Spleen (tissue), 7 donors: ENCODE measurements around the gene DACT3.

Experiments used
- POLR2A ChIP-seq, 3 donors: fragments of 450-650 bp; IDR thresholded peaks; one replicate each; pipeline ENCODE4 v1.5.1; 2017; ENCODE audit warnings: antibody characterized with exemption in 3 of 3, mild to moderate bottlenecking in 1 of 3
- TF ChIP-seq, protein P1 (sequence below), 11 experiments: fragments of 200-600 bp in 7 of 11; fragments of 450-650 bp in 4 of 11; sonication (generic) in 4 of 11; IDR thresholded peaks in 8 of 11; conservative IDR thresholded peaks in 3 of 11; 1 replicate in 7 of 11; 2 replicates in 4 of 11; pipeline versions ENCODE4 v1.4.0 to v1.8.0; 2016 to 2021; ENCODE audit warnings: antibody characterized with exemption in 11 of 11, inconsistent platforms in 4 of 11, mild to moderate bottlenecking in 1 of 11
- donor health status: DM: no; HTN: no; CAD: no; lungs with moderate emphysema.
- donor health status: DM: no; HTN: no; CAD: no.
- donor health status: DM: no; HTN: no; CAD: no.

DNA sequence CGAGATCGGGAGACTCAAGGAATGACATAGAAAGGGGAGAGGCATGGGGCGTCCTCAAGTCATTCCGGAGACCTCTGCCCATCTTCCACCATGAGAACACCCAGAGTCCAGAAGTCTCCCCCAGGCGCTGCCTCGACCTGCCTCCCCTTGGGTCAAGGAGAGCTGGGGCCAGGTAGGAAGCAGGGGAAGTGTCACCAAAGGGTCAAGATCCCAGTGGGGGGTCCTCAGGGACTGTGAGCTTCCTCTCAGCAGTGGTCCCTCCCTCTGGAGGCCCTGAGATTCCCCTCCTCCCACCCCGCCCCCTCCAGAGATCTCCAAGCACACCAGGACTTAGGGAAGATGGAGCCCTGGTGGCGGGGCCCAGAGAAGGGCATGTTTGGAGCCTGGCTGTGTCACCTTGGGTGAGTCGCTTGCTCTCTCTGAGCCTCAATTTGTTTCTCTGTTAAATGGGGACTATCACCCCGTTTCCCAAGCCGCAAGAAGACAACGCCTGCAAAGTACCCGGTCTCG, 919 bp downstream of the DACT3 start:
- TF ChIP-seq, protein P1, sequence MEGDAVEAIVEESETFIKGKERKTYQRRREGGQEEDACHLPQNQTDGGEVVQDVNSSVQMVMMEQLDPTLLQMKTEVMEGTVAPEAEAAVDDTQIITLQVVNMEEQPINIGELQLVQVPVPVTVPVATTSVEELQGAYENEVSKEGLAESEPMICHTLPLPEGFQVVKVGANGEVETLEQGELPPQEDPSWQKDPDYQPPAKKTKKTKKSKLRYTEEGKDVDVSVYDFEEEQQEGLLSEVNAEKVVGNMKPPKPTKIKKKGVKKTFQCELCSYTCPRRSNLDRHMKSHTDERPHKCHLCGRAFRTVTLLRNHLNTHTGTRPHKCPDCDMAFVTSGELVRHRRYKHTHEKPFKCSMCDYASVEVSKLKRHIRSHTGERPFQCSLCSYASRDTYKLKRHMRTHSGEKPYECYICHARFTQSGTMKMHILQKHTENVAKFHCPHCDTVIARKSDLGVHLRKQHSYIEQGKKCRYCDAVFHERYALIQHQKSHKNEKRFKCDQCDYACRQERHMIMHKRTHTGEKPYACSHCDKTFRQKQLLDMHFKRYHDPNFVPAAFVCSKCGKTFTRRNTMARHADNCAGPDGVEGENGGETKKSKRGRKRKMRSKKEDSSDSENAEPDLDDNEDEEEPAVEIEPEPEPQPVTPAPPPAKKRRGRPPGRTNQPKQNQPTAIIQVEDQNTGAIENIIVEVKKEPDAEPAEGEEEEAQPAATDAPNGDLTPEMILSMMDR (IDR thresholded peaks at IDR 0.05 in 8 of 11, conservative IDR thresholded peaks at IDR 0.05 in 3 of 11), result no peak
- TF ChIP-seq POLR2A (IDR thresholded peaks at IDR 0.05), result no peak
